K562 (cell line): ENCODE measurements around the gene ZNF862. TPM values are rescaled to one million over a fixed set of nuclear protein-coding genes. Genes with fewer than 3 reads are reported as not detected.
A peak's percentile ranks its signal among the peaks of the same experiment; 100 is the strongest.

Source experiments
- CBX1 ChIP-seq: sonication (generic); IDR thresholded peaks from 2 replicates; pipeline ENCODE4 v1.6.1; 2016; ENCODE audit warnings: antibody characterized with exemption, low read depth, mild to moderate bottlenecking
- DIDO1 ChIP-seq: fragments of 450-650 bp; IDR thresholded peaks from 2 replicates; pipeline ENCODE4 v1.6.1; 2016; ENCODE audit warnings: low read depth, missing biosample characterization, missing genetic modification characterization
- ELF1 ChIP-seq: fragments of 200-800 bp; sonication (Bioruptor generic); IDR thresholded peaks from 2 replicates; pipeline ENCODE4 v1.6.1; 2016; ENCODE audit warnings: missing genetic modification characterization, missing compliant biosample characterization
- EP300 ChIP-seq: IDR thresholded peaks from 2 replicates; pipeline ENCODE4 v1.6.1; 2012; ENCODE audit warnings: low read length, improper control_type of control experiment
- FOXK1 ChIP-seq: sonication (generic); formaldehyde crosslinking; IDR thresholded peaks from 2 replicates; pipeline ENCODE4 v1.8.0; 2022; ENCODE audit warnings: missing genetic modification reagents, mild to moderate bottlenecking, borderline replicate concordance
- HDGF ChIP-seq: fragments of 450-650 bp; IDR thresholded peaks from 2 replicates; pipeline ENCODE4 v1.6.1; 2016
- KDM1A ChIP-seq, 2 experiments: fragments of 450-650 bp; IDR thresholded peaks; 2 replicates each; pipeline ENCODE4 v1.6.1; 2016; ENCODE audit warnings: mild to moderate bottlenecking in 2 of 2
- MBD2 ChIP-seq: sonication (generic); IDR thresholded peaks from 2 replicates; pipeline ENCODE4 v1.6.1; 2016; ENCODE audit warnings: low read depth, borderline replicate concordance
- MEF2A ChIP-seq: IDR thresholded peaks from 2 replicates; pipeline ENCODE4 v1.6.1; 2011; ENCODE audit warnings: low read depth, mild to moderate bottlenecking, low read length, moderate library complexity; ENCODE audit not compliant: control insufficient read depth
- NFIC ChIP-seq: fragments of 450-650 bp; IDR thresholded peaks from 2 replicates; pipeline ENCODE4 v1.6.1; 2017; ENCODE audit warnings: mild to moderate bottlenecking, inconsistent platforms
- SMARCB1 ChIP-seq: IDR thresholded peaks from 2 replicates; pipeline ENCODE4 v1.6.1; 2011; ENCODE audit warnings: improper control_type of control experiment, low read depth; ENCODE audit not compliant: insufficient read length
- TSC22D4 ChIP-seq: fragments of 450-650 bp; IDR thresholded peaks from 2 replicates; pipeline ENCODE4 v1.6.1; 2016; ENCODE audit warnings: missing genetic modification characterization, missing biosample characterization, control low read depth
- ZKSCAN1 ChIP-seq: fragments of 150-350 bp; IDR thresholded peaks from 2 replicates; pipeline ENCODE4 v1.6.1; 2016; ENCODE audit warnings: low read depth, low read length
- ZKSCAN3 ChIP-seq: fragments of 250-450 bp; sonication (Bioruptor Pico); IDR thresholded peaks from 2 replicates; pipeline ENCODE4 v1.4.0; 2020
- ZNF431 ChIP-seq: sonication (generic); formaldehyde crosslinking; IDR thresholded peaks from 2 replicates; pipeline ENCODE4 v1.8.0; 2022; ENCODE audit warnings: mild to moderate bottlenecking, missing genetic modification reagents
- ZNF444 ChIP-seq: fragments of 250-450 bp; sonication (Bioruptor Pico); IDR thresholded peaks from 2 replicates; pipeline ENCODE4 v1.4.0; 2020; ENCODE audit warnings: mild to moderate bottlenecking, moderate library complexity
- polyA plus RNA-seq, 8 experiments: library from polyadenylated mRNA; depleted of rRNA in 4 of 8; stranded (reverse) in 5 of 8; unstranded in 3 of 8; fragments of >200 nt; fragmentation: Nextera tagmentation in 2 of 8; fragmentation: Illumina TruSeq in 1 of 8; extraction: Ambion mirVana in 2 of 8; extraction: Trizol in 1 of 8; gene quantifications; 2 replicates each; pipeline versions ENCODE4 v1.2.1 to v1.2.3, GENCODE V29; 2011 to 2014; ENCODE audit warnings: inconsistent platforms in 1 of 8, missing spikeins in 1 of 8
- total RNA-seq, 7 experiments: library from RNA; depleted of rRNA in 6 of 7; stranded (reverse); fragments of >200 nt in 6 of 7; fragmentation: Illumina TruSeq in 2 of 7; extraction: Trizol in 2 of 7; gene quantifications; 2 replicates each; pipeline versions ENCODE4 v1.2.1 to v1.2.3, GENCODE V29; 2011 to 2021; ENCODE audit warnings: low replicate concordance in 1 of 7
- TF ChIP-seq, protein P1 (sequence below): IDR thresholded peaks from 3 replicates; pipeline ENCODE4 v1.6.1; 2011; ENCODE audit warnings: borderline replicate concordance, mild to moderate bottlenecking, moderate library complexity; ENCODE audit not compliant: insufficient read length; ENCODE audit errors: extremely low read depth
- TF ChIP-seq, protein P2 (sequence below): sonication (generic); IDR thresholded peaks from 2 replicates; pipeline ENCODE4 v1.6.1; 2016
- TF ChIP-seq, protein P3 (sequence below): sonication (generic); formaldehyde crosslinking; IDR thresholded peaks from 2 replicates; pipeline ENCODE4 v1.8.1; 2023; ENCODE audit warnings: mild to moderate bottlenecking, missing genetic modification reagents
- TF ChIP-seq, protein P4 (sequence below), 2 experiments: IDR thresholded peaks; 2 replicates each; pipeline ENCODE4 v1.6.1; 2012; ENCODE audit warnings: improper control_type of control experiment in 2 of 2, low read depth in 2 of 2, low read length in 2 of 2, borderline replicate concordance in 1 of 2

The ZNF862 gene
- total and polyA plus RNA-seq, 9 of the 15 experiments (the other 6 are each of a cell fraction or from before 2014, with no cell fraction given) = 1.1 to 3.9 (median 2.6) TPM

DNA sequence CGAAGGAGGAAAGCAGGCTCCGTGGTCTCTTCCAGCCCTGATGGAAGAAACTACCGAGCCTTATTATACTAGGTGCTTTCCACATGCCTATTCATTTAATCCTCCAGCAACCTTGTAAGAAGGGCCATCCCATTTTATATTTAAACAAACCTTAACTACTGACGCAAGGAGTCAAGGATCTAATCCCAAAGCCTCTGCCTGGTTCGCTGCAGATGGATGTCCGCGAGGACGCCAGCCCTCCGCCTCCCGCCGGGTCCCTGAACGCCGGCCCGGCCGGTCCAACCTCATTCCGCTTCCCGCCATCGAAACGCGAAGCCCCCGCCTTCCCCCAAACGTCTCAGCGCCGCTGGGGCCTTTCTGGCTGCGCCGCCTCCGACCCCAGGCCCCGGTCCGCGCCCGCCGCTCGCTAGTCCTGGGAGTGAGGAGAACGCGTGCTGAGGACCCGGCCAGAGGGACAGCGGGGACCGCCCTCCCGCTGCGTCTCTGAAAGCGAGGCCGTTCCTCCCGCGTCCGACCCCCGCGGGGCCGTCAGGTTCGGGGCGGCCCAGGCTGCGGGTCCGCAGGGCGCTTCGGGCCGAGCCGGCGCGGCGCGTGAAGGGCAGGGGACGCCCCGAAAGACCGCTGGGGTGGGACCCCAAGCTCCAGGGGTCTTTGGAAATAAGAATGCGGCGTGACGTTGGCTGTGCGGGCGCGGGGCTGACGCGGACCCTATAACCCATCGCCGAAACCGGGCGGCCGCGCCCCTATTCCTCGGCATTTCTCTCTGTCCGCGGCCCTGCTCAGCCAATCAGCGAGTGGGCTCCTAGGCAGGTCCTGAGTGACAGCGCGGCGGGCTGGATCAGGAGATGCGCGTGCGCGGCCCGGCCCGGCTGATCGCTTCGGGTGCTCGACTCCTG lies 35.1 kb downstream of the ZNF862 start, which contains the start of gene ATP6V0E2 (continued):
- TF ChIP-seq, protein P1, sequence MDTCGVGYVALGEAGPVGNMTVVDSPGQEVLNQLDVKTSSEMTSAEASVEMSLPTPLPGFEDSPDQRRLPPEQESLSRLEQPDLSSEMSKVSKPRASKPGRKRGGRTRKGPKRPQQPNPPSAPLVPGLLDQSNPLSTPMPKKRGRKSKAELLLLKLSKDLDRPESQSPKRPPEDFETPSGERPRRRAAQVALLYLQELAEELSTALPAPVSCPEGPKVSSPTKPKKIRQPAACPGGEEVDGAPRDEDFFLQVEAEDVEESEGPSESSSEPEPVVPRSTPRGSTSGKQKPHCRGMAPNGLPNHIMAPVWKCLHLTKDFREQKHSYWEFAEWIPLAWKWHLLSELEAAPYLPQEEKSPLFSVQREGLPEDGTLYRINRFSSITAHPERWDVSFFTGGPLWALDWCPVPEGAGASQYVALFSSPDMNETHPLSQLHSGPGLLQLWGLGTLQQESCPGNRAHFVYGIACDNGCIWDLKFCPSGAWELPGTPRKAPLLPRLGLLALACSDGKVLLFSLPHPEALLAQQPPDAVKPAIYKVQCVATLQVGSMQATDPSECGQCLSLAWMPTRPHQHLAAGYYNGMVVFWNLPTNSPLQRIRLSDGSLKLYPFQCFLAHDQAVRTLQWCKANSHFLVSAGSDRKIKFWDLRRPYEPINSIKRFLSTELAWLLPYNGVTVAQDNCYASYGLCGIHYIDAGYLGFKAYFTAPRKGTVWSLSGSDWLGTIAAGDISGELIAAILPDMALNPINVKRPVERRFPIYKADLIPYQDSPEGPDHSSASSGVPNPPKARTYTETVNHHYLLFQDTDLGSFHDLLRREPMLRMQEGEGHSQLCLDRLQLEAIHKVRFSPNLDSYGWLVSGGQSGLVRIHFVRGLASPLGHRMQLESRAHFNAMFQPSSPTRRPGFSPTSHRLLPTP = no peak
- TF ChIP-seq, protein P2, sequence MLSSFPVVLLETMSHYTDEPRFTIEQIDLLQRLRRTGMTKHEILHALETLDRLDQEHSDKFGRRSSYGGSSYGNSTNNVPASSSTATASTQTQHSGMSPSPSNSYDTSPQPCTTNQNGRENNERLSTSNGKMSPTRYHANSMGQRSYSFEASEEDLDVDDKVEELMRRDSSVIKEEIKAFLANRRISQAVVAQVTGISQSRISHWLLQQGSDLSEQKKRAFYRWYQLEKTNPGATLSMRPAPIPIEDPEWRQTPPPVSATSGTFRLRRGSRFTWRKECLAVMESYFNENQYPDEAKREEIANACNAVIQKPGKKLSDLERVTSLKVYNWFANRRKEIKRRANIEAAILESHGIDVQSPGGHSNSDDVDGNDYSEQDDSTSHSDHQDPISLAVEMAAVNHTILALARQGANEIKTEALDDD = no peak
- TF ChIP-seq ZNF431 = peak; percentile 78
- TF ChIP-seq MBD2 = no peak
- no peak for TF ChIP-seq FOXK1 (CRISPR knock-in tag)
- no peak for TF ChIP-seq ZKSCAN3 (CRISPR knock-in tag)
- no peak for TF ChIP-seq ELF1
- TF ChIP-seq ZNF444 (CRISPR knock-in tag) = no peak
- TF ChIP-seq EP300 = no peak
- no peak for TF ChIP-seq KDM1A (IDR thresholded peaks at IDR 0.05)
- TF ChIP-seq SMARCB1 = no peak
- no peak for TF ChIP-seq TSC22D4 (tag)
- no peak for TF ChIP-seq MEF2A
- no peak for TF ChIP-seq HDGF
- peak; percentile 72; the same call in 1 of the 2 replicates for TF ChIP-seq CBX1
- TF ChIP-seq, protein P3, sequence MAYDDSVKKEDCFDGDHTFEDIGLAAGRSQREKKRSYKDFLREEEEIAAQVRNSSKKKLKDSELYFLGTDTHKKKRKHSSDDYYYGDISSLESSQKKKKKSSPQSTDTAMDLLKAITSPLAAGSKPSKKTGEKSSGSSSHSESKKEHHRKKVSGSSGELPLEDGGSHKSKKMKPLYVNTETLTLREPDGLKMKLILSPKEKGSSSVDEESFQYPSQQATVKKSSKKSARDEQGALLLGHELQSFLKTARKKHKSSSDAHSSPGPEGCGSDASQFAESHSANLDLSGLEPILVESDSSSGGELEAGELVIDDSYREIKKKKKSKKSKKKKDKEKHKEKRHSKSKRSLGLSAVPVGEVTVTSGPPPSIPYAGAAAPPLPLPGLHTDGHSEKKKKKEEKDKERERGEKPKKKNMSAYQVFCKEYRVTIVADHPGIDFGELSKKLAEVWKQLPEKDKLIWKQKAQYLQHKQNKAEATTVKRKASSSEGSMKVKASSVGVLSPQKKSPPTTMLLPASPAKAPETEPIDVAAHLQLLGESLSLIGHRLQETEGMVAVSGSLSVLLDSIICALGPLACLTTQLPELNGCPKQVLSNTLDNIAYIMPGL (CRISPR knock-in tag) = no peak
- TF ChIP-seq, protein P4, sequence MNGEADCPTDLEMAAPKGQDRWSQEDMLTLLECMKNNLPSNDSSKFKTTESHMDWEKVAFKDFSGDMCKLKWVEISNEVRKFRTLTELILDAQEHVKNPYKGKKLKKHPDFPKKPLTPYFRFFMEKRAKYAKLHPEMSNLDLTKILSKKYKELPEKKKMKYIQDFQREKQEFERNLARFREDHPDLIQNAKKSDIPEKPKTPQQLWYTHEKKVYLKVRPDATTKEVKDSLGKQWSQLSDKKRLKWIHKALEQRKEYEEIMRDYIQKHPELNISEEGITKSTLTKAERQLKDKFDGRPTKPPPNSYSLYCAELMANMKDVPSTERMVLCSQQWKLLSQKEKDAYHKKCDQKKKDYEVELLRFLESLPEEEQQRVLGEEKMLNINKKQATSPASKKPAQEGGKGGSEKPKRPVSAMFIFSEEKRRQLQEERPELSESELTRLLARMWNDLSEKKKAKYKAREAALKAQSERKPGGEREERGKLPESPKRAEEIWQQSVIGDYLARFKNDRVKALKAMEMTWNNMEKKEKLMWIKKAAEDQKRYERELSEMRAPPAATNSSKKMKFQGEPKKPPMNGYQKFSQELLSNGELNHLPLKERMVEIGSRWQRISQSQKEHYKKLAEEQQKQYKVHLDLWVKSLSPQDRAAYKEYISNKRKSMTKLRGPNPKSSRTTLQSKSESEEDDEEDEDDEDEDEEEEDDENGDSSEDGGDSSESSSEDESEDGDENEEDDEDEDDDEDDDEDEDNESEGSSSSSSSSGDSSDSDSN (IDR thresholded peaks at IDR 0.05; ENCODE audit: borderline replicate concordance in 1 of 2, low read depth in 2 of 2, low read length in 2 of 2) = peak in 1 of 2 experiments; percentile 82; a peak in 1 of 4 replicates
- no peak for TF ChIP-seq ZKSCAN1
- TF ChIP-seq DIDO1 (tag) = no peak
- no peak for TF ChIP-seq NFIC
